NCI-H345 (cell line): ENCODE data around the gene RASL12.
"Not testable (repeated sequence)": the region's sequence is repeated elsewhere in the genome, so short reads cannot be mapped to it uniquely, and the experiment has no call there.

Experiments
- DNase-seq: peaks from one replicate; lab custom pipeline; 2025; lab: John Stamatoyannopoulos, UW

Gene RASL12

GRCh38 chr15:65055201-65055870 lies 12.5 kb downstream of the RASL12 start:
- no peak for DNase-seq

- DNase-seq: peak; percentile 37
Observed at GRCh38 chr15:65054333-65055200, 13.2 kb downstream of the RASL12 start.

GRCh38 chr15:65052956-65053355 lies 14.8 kb downstream of the RASL12 start:
- DNase-seq: no peak

DNA sequence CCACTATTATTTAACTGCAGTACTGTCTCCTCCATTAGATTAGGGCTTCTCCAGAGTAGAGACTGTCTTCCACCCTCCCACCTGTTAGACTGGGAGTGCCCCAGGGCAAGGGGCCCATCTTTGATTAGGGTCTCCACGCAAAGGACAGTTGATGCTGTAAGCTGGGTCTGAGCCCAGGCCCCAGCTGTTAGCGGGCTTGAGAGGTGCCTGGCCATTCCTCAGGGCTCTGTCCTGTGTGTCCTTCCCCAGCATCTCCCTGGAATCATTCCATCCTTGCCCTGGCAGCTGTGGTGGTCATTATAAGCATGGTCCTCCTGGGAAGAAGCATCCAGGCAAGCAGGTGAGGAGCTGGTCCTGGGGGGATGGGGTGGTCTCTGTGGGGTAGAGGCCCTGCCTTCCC lies 16.5 kb downstream of the RASL12 start:
- DNase-seq: no peak

GRCh38 chr15:65050270-65050669 lies 17.5 kb downstream of the RASL12 start:
- no peak for DNase-seq

DNA sequence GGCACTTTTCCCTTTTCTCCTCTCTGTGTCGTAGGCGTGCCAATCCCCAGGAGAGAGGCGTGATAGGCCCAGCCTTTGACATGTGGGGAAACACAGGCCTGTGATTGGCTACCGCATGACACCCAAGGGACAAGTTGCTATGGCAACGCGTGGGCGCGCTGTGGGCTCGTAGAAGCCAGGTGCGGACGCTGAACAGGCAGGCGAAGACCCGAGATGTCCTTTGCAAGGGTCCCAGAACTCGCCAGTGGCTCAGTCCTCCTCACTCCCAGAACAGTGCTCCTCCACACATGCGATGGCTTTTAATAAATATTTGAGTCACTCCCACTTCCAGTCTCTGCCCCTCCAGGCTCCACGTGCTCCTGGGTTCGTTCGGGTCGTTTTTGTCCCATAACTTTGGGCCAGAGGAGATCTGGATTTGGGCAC lies 18.4 kb downstream of the RASL12 start:
- DNase-seq: peak; percentile 97

DNA sequence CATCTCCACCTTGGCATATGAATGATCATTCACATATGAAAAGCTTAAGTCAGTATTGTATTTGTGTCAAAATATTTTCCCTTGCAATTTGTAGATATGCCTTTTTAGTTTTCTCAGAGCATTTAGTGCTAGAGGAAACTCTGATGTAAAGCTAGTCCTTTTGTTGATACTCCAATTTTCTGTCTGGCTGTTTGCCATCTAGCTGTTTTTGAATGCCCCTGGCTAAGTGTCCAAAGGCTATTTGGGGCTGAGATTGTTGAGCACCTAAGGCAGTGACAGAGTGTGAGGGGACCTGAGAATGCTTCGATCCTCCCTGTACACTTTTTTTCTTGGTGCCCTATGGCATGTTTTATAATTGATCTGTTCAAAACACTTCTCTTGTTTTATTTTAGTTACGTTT lies 19.6 kb downstream of the RASL12 start:
- no peak for DNase-seq

- no peak for DNase-seq
Observed at GRCh38 chr15:65044724-65045481, 22.9 kb downstream of the RASL12 start, which contains the start of gene SLC51B. Gene SLC51B, plus strand, starts transcription at chr15:65045387. Its CDS starts 4,618 bp downstream, at chr15:65050005.

DNA sequence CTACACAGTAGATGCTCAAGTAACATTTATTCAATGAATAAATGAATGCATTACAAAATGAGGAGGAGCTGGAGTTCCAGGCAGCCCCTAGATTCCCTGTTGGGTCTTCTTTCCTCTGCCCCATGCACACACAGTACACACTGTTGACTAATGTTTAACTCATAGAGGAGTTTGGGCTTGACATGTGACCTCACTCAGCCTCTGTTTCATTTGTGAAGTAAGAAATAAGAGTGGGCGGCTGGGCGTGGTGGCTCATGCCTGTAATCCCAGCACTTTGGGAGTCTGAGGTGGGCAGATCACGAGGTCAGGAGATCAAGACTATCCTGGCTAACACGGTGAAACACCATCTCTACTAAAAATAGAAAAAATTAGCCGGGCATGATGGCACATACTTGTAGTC lies 23.6 kb downstream of the RASL12 start:
- DNase-seq: not testable (repeated sequence)

GRCh38 chr15:65042776-65043327 lies 24.9 kb downstream of the RASL12 start:
- DNase-seq: no peak

- DNase-seq: no peak
Observed at GRCh38 chr15:65041787-65042186, 26.0 kb downstream of the RASL12 start.

DNA sequence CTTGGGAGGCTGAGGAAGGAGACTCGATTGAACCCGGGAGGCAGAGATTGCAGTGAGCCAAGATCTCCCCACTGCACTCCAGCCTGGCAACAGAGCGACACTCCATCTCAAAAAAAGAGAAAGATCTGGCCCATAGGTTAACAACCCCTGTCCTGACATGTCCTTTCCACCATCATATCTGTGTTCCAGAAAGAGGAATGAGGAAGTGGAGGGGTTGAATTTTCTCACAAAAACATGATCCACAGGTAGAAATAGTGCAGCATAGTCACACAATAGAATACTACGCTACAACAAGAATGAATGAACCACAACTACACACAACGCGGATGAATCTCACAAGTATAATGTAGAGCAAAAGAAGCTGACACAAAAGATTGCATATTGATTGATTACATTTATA lies 27.3 kb downstream of the RASL12 start:
- DNase-seq: no peak

GRCh38 chr15:65038836-65039235 lies 29.0 kb downstream of the RASL12 start:
- no peak for DNase-seq

GRCh38 chr15:65038428-65038827 lies 29.4 kb downstream of the RASL12 start:
- DNase-seq: no peak

GRCh38 chr15:65037309-65037708 lies 30.5 kb downstream of the RASL12 start:
- no peak for DNase-seq

DNA sequence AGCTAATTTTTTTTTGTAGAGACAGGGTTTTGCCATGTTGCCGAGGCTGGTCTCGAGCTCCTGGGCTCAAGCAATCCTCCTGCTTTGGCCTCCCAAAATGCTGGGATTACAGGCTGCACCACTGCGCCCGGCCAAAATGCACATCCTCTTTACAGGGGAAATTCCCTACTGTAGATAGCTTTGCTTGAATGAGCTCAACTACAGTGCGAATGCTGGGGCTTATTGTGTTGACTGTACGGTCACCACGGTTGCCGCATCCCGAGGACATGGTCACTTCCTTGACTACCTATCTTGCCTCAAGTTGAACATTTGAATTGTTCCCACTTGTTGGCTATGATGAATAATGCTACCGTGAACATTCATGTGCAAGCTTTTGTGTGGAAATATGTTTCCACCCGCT lies 33.1 kb downstream of the RASL12 start:
- no peak for DNase-seq

DNA sequence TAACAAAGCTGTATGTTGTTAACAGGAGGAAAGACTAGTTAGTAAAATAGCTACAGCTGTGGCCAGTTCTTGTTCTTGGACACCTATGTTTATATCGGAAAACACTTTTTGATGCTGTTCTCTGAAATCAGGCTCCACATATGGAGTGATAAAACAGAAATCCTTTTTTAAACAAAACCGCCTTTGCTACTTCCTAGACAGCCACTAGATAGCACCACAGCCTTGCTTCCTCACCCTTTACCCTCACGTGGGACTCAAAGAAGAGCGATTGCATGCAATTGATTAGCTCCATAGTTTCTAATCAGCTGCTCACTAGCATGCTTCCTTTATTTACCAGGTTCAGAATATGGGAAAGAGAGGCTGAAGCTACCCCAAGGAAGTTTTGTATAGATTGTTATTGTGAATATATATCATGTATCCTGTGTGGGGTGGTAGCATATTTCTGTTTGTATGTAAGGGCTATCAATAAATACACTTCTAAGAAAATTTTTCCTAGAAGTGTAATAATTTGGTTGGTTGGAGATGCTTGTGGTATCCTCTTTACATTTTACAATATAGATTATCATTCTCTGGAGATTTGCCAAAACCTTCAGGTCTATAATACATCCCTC lies 34.0 kb downstream of the RASL12 start:
- peak; percentile 29 for DNase-seq

DNA sequence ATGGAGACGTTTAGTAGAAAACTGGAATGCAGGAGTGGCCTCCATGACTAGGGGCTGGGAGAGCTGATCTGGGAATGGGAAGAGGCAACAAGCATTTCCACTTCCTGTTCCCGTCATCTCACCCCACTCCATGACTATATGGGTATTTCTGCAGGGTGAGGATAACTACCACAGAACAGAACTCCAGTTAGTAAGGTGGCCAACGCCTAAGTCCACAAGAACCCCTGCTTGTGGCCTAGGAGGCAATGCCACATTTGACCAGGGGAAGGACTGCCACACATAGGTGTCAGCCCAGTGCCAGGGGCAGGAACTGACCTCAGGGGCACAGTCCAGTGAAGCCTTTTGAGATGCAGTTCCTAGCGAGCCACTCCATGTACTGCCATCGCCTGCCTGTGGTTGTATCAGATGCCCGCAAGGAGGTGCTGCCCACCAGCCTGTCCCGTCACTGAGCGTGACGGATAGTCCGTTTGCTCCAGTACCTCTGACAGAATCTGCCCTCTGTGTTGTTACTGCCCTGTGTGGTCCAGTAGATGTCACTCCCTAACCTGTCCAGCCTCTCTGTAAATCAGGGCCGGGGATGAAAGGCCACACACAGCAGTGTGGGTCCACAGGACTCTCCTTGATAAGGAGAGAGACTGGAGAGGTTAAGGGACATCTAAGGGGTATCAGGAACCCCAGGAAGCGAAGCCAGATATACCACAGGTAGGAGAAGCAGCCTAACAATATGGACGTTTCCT lies 34.8 kb downstream of the RASL12 start:
- peak; percentile 5 for DNase-seq

GRCh38 chr15:65029736-65030208 lies 38.0 kb downstream of the RASL12 start:
- no peak for DNase-seq

DNA sequence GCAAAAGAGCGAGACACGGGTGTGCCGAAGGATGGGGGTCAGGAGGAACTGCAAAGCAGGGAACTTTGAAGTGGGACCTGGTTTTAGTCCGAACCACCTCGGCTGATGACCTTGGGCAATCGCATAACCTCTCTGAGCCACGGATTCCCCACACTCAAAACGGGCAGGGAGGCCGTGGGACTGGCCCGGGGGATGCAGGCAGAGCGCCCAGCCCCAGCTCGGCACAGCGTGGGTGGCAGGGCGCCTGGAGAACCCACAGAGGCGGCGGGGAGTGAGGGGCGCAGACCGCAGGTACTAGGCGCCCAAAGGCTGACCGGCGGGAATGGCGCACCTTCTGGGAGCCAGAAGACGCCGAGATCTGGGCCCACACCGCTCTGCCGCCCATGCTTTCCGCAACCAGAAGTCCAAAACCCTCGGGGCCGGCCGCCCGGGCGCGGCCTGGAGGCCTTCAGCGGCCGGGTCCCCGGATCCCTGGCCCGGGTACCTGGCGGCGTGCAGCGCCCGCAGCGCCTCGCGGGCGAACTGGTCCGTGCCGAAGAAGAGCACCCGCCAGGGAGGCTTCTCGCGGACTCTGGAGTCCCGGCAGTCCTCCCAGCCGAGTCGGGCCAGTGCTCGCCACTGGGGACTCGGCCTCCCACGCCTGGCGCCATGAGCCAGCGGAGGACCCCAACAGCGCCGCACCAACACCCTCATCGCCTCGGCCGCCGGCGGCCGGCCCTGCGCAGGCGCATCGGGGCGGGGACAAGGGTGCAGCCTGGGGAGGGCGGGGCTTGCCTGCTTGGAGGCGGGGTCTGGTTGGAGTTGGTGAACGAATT lies 38.7 kb downstream of the RASL12 start, which contains the start of gene MTFMT:
Gene MTFMT, minus strand, starts transcription at position 719 of the 815 bp plus-strand sequence. Its CDS starts 26 bp downstream, at position 693.
- peak; percentile 81 for DNase-seq
